HepG2 (cell line): Measurements from ENCODE around the gene ZNF581. TPM values are rescaled to one million over a fixed set of nuclear protein-coding genes. Genes with fewer than 3 reads are reported as not detected.

Source experiments
- ATAC-seq: fragments of 200-7000 bp; cut with Tn5 transposase; 3 replicates; pipeline ENCODE4 v1.9.1; 2020; ENCODE audit warnings: mild to moderate bottlenecking, moderate library complexity
- BruUV-seq: library from RNA; stranded (reverse); fragments of 400-500 nt; replicated peaks from 2 replicates; lab custom pipeline; 2021; lab: Mats Ljungman, UMichigan
- CTCF ChIA-PET: fragments of 300-600 bp; formaldehyde crosslinking; extraction: SDS; loops from one replicate; lab custom pipeline; 2021; ENCODE audit warnings: low total read pairs, inconsistent platforms, low intra/inter-chr PET ratio; lab: Yijun Ruan, JAX
- POLR2A ChIA-PET: fragments of 350-600 bp; sonication (Branson Sonifier 250); formaldehyde crosslinking; loops from one replicate; lab custom pipeline; 2020; ENCODE audit warnings: antibody characterized with exemption, inconsistent platforms; lab: Yijun Ruan, JAX
- DNase-seq: peaks from one replicate; pipeline ENCODE4 v3.0.0-alpha.2; 2015; ENCODE audit warnings: low spot score
- FAIRE-seq: peaks from 3 replicates; lab custom pipeline; 2011; peaks lifted over from hg19 to GRCh38; lab: Jason Lieb, UNC
- H2AFZ ChIP-seq: one replicate; pipeline ENCODE4 v1.6.1; 2011; ENCODE audit warnings: low read length, inconsistent platforms
- H3K27ac ChIP-seq: fragments of 300-600 bp; 3 replicates; pipeline ENCODE4 v1.8.0; 2011; ENCODE audit warnings: mixed run types, mild to moderate bottlenecking, mixed read lengths, low read length, inconsistent platforms; ENCODE audit not compliant: insufficient read depth; ENCODE audit errors: extremely low read length
- H3K27me3 ChIP-seq, 2 experiments: fragments of 200-600 bp in 1 of 2; 2 replicates in 1 of 2; 3 replicates in 1 of 2; pipeline versions ENCODE4 v1.6.0 to v1.8.0; 2011; ENCODE audit warnings: low read length in 2 of 2, mild to moderate bottlenecking in 2 of 2, moderate library complexity in 2 of 2, inconsistent platforms in 1 of 2; ENCODE audit not compliant: insufficient read depth in 2 of 2, control insufficient read depth in 1 of 2
- H3K36me3 ChIP-seq, 2 experiments: fragments of 200-600 bp in 1 of 2; replicated peaks in 1 of 2; 2 replicates in 1 of 2; 3 replicates in 1 of 2; pipeline versions ENCODE4 v1.5.1 to v1.8.0; 2011; ENCODE audit warnings: low read length in 2 of 2, inconsistent platforms in 1 of 2; ENCODE audit not compliant: insufficient read depth in 2 of 2, control insufficient read depth in 1 of 2
- H3K4me1 ChIP-seq: 2 replicates; pipeline ENCODE4 v1.5.1; 2012; ENCODE audit warnings: low read length, inconsistent platforms; ENCODE audit not compliant: insufficient read depth
- H3K4me2 ChIP-seq: 2 replicates; pipeline ENCODE4 v1.6.0; 2011; ENCODE audit warnings: low read depth, low read length, inconsistent platforms
- H3K4me3 ChIP-seq, 3 experiments: fragments of 200-600 bp in 1 of 3; sonication (generic), shearing (Covaris generic) in 1 of 3; replicated peaks in 1 of 3; 2 replicates each; pipeline ENCODE4 v1.5.1; 2011 to 2016; ENCODE audit warnings: low read length in 3 of 3, inconsistent platforms in 2 of 3, low read depth in 2 of 3, mild to moderate bottlenecking in 2 of 3, control low read depth in 1 of 3, mixed read lengths in 1 of 3; ENCODE audit not compliant: insufficient read depth in 1 of 3
- H3K79me2 ChIP-seq: one replicate; pipeline ENCODE4 v1.6.1; 2011; ENCODE audit warnings: low read length, inconsistent platforms; ENCODE audit not compliant: insufficient read depth
- H3K9ac ChIP-seq: 2 replicates; pipeline ENCODE4 v1.6.0; 2011; ENCODE audit warnings: mild to moderate bottlenecking, low read depth, low read length, inconsistent platforms; ENCODE audit not compliant: insufficient read depth
- H3K9me3 ChIP-seq: 2 replicates; pipeline ENCODE4 v1.5.1; 2012; ENCODE audit warnings: mild to moderate bottlenecking, low read length
- H4K20me1 ChIP-seq: 2 replicates; pipeline ENCODE4 v1.6.0; 2011; ENCODE audit warnings: inconsistent platforms, mild to moderate bottlenecking, low read length, moderate library complexity; ENCODE audit not compliant: insufficient read depth
- CSRNP2 ChIP-seq: sonication (generic); formaldehyde crosslinking; conservative IDR thresholded peaks from 2 replicates; pipeline ENCODE4 v1.8.0; 2022; ENCODE audit warnings: low read depth, missing genetic modification reagents
- LCORL ChIP-seq, 2 experiments: fragments of 450-650 bp in 1 of 2; sonication (generic) in 1 of 2; formaldehyde crosslinking in 1 of 2; IDR thresholded peaks; 2 replicates each; pipeline versions ENCODE4 v1.5.0 to v1.6.1; 2017 to 2020; ENCODE audit warnings: antibody characterized with exemption in 1 of 2, missing genetic modification reagents in 1 of 2
- RFX3 ChIP-seq: IDR thresholded peaks from 2 replicates; pipeline ENCODE4 v1.6.1; 2016; ENCODE audit warnings: missing biosample characterization, missing genetic modification reagents
- RNF2 ChIP-seq: fragments of 450-650 bp; conservative IDR thresholded peaks from 2 replicates; pipeline ENCODE4 v1.6.1; 2016; ENCODE audit warnings: low read depth
- SMC3 ChIP-seq: IDR thresholded peaks from 2 replicates; pipeline ENCODE4 v1.6.1; 2011; ENCODE audit warnings: low read length, improper control_type of control experiment
- ZKSCAN5 ChIP-seq: sonication (generic); formaldehyde crosslinking; IDR thresholded peaks from 2 replicates; pipeline ENCODE4 v1.5.1; 2020; ENCODE audit warnings: mild to moderate bottlenecking, missing genetic modification reagents
- ZMAT5 ChIP-seq: sonication (generic); formaldehyde crosslinking; IDR thresholded peaks from 2 replicates; pipeline ENCODE4 v1.5.0; 2020; ENCODE audit warnings: mild to moderate bottlenecking, low read depth, missing genetic modification reagents, borderline replicate concordance
- ZNF740 ChIP-seq: sonication (generic); formaldehyde crosslinking; IDR thresholded peaks from 2 replicates; pipeline ENCODE4 v1.4.0; 2020; ENCODE audit warnings: missing genetic modification reagents
- ZNF75D ChIP-seq: sonication (generic); formaldehyde crosslinking; IDR thresholded peaks from 2 replicates; pipeline ENCODE4 v1.8.1; 2023; ENCODE audit warnings: missing genetic modification reagents, mild to moderate bottlenecking, borderline replicate concordance
- WGBS: methylation state at CpG from one replicate; pipeline ENCODE4 v1.1.6; 2017; ENCODE audit warnings: low lambda C conversion rate; 5-methylcytosine and 5-hydroxymethylcytosine counted together
- in situ Hi-C: cut with HindIII; loops from 2 replicates; pipeline ENCODE4 v1.10.0; 2017; ENCODE audit warnings: low pct_unique_long_range_greater_than_20kb; ENCODE audit not compliant: extremely low pct_ligation_motif_present
- intact Hi-C: fragments of 100-400 bp; cut with micrococcal nuclease; formaldehyde crosslinking; loops from one replicate; pipeline ENCODE4 v1.10.0; 2022; ENCODE audit not compliant: unreplicated experiment
- polyA plus RNA-seq, 8 experiments: library from polyadenylated mRNA; depleted of rRNA in 3 of 8; stranded (reverse) in 7 of 8; unstranded in 1 of 8; fragments of >200 nt; fragmentation: Illumina TruSeq in 4 of 8; extraction: Trizol in 4 of 8; gene quantifications; 2 replicates each; pipeline versions ENCODE4 v1.2.1 to v1.2.3, GENCODE V29; 2011 to 2016; ENCODE audit warnings: low read depth in 4 of 8, missing spikeins in 1 of 8, mixed read lengths in 1 of 8; ENCODE audit not compliant: insufficient read depth in 1 of 8
- total RNA-seq, 5 experiments: library from RNA; depleted of rRNA; stranded (reverse); fragments of >200 nt; fragmentation: Illumina TruSeq; extraction: Trizol; gene quantifications; 2 replicates each; pipeline ENCODE4 v1.2.3, GENCODE V29; 2016; ENCODE audit warnings: low read depth in 1 of 5
- TF ChIP-seq, protein P1 (sequence below): sonication (generic); formaldehyde crosslinking; IDR thresholded peaks from 2 replicates; pipeline ENCODE4 v1.4.0; 2020; ENCODE audit warnings: mild to moderate bottlenecking, low read depth, missing genetic modification reagents
- TF ChIP-seq, protein P2 (sequence below): sonication (generic); formaldehyde crosslinking; IDR thresholded peaks from 2 replicates; pipeline ENCODE4 v1.5.0; 2020; ENCODE audit warnings: mild to moderate bottlenecking, missing genetic modification reagents
- TF ChIP-seq, protein P3 (sequence below): IDR thresholded peaks from 2 replicates; pipeline ENCODE4 v1.6.1; 2016; ENCODE audit warnings: low read depth, control low read depth
- TF ChIP-seq, protein P4 (sequence below): sonication (generic); formaldehyde crosslinking; IDR thresholded peaks from 2 replicates; pipeline ENCODE4 v1.4.0; 2020; ENCODE audit warnings: missing genetic modification reagents, borderline replicate concordance

The ZNF581 gene
- total and polyA plus RNA-seq, 2 of the 13 experiments (the other 11 are each of a cell fraction or from before 2014, with no cell fraction given) = 19.6 to 49.5 TPM

DNA sequence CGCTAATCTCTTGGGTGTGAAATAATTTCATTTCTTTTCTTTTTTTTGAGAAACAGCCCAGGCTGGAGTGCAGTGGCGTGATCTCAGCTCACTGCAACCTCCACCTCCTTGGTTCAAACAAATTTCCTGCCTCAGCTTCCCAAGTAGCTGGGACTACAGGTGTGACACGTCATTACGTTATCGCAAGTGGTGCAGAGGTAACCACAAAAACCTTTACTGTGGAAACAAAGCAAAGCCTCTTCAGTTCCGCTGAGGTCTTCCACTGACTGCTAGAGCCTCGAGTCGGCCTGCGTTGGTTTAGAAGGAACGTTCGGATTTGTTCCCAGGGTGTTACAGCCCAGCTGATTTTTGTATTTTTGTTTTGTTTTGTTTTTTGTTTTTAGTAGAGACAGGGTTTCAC is 17.1 kb upstream of the ZNF581 start:
- WGBS = 74% methylated on average over 11 of the region's 11 CpGs
- Histone ChIP-seq H3K79me2 (peaks cover 4% of the 10 kb centered on the region), H3K4me3 (no peak overlapping the region), H2AFZ (no peak overlapping the region), H3K9me3 (no peaks in the 10 kb centered on the region), H4K20me1 (peaks cover 14% of the 10 kb centered on the region; the same call in 1 of the 2 replicates), H3K27ac (no peak overlapping the region), H3K4me2 (no peak overlapping the region), H3K4me1 (peaks cover 27% of the 10 kb centered on the region), H3K9ac (no peak overlapping the region), H3K36me3 (0 out of 5 replicates have a peak, but pooled peaks cover 0 to under 1% of the 10 kb centered on the region in 2 experiments), H3K27me3 (no peaks in the 10 kb centered on the region)
- ChIA-PET CTCF (no interaction called here), POLR2A (interaction anchor here (1.3 to 1.4 kb wide), 2 partner anchors 12 to 28 kb away, joined by 4 to 6 read pairs; partner anchors contain the start of gene U2AF2)
- BruUV-seq = no TSS peak
- intact Hi-C loops = no loop called here
- no peak for FAIRE-seq
- in situ Hi-C loops = no loop called here
- DNase-seq = no peak
- no peak for ATAC-seq
- TF ChIP-seq ZMAT5 (no peak), CSRNP2 (no peak), SMC3 (no peak), RFX3 (no peak), ZKSCAN5 (no peak), ZNF740 (CRISPR knock-in tag) (no peak), RNF2 (no peak), ZNF75D (CRISPR knock-in tag) (no peak), LCORL (IDR thresholded peaks at IDR 0.05) (no peak), LCORL (CRISPR knock-in tag; IDR thresholded peaks at IDR 0.05) (no peak)
- TF ChIP-seq, protein P1, sequence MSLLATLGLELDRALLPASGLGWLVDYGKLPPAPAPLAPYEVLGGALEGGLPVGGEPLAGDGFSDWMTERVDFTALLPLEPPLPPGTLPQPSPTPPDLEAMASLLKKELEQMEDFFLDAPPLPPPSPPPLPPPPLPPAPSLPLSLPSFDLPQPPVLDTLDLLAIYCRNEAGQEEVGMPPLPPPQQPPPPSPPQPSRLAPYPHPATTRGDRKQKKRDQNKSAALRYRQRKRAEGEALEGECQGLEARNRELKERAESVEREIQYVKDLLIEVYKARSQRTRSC (CRISPR knock-in tag) = no peak
- TF ChIP-seq, protein P2, sequence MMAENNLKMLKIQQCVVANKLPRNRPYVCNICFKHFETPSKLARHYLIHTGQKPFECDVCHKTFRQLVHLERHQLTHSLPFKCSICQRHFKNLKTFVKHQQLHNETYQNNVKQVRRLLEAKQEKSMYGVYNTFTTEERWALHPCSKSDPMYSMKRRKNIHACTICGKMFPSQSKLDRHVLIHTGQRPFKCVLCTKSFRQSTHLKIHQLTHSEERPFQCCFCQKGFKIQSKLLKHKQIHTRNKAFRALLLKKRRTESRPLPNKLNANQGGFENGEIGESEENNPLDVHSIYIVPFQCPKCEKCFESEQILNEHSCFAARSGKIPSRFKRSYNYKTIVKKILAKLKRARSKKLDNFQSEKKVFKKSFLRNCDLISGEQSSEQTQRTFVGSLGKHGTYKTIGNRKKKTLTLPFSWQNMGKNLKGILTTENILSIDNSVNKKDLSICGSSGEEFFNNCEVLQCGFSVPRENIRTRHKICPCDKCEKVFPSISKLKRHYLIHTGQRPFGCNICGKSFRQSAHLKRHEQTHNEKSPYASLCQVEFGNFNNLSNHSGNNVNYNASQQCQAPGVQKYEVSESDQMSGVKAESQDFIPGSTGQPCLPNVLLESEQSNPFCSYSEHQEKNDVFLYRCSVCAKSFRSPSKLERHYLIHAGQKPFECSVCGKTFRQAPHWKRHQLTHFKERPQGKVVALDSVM (CRISPR knock-in tag) = no peak
- TF ChIP-seq, protein P3, sequence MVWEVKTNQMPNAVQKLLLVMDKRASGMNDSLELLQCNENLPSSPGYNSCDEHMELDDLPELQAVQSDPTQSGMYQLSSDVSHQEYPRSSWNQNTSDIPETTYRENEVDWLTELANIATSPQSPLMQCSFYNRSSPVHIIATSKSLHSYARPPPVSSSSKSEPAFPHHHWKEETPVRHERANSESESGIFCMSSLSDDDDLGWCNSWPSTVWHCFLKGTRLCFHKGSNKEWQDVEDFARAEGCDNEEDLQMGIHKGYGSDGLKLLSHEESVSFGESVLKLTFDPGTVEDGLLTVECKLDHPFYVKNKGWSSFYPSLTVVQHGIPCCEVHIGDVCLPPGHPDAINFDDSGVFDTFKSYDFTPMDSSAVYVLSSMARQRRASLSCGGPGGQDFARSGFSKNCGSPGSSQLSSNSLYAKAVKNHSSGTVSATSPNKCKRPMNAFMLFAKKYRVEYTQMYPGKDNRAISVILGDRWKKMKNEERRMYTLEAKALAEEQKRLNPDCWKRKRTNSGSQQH (CRISPR knock-in tag) = no peak
- TF ChIP-seq, protein P4, sequence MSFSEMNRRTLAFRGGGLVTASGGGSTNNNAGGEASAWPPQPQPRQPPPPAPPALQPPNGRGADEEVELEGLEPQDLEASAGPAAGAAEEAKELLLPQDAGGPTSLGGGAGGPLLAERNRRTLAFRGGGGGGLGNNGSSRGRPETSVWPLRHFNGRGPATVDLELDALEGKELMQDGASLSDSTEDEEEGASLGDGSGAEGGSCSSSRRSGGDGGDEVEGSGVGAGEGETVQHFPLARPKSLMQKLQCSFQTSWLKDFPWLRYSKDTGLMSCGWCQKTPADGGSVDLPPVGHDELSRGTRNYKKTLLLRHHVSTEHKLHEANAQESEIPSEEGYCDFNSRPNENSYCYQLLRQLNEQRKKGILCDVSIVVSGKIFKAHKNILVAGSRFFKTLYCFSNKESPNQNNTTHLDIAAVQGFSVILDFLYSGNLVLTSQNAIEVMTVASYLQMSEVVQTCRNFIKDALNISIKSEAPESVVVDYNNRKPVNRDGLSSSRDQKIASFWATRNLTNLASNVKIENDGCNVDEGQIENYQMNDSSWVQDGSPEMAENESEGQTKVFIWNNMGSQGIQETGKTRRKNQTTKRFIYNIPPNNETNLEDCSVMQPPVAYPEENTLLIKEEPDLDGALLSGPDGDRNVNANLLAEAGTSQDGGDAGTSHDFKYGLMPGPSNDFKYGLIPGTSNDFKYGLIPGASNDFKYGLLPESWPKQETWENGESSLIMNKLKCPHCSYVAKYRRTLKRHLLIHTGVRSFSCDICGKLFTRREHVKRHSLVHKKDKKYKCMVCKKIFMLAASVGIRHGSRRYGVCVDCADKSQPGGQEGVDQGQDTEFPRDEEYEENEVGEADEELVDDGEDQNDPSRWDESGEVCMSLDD (CRISPR knock-in tag) = no peak
